Measurements from ENCODE around the gene TMEM187. TPM values are rescaled to one million over a fixed set of nuclear protein-coding genes. Genes with fewer than 3 reads are reported as not detected.

Gene TMEM187
- total and polyA plus RNA-seq, 2 of the 4 experiments (the other 2 are of a cell fraction) = 3.4 to 6.2 TPM

DNA sequence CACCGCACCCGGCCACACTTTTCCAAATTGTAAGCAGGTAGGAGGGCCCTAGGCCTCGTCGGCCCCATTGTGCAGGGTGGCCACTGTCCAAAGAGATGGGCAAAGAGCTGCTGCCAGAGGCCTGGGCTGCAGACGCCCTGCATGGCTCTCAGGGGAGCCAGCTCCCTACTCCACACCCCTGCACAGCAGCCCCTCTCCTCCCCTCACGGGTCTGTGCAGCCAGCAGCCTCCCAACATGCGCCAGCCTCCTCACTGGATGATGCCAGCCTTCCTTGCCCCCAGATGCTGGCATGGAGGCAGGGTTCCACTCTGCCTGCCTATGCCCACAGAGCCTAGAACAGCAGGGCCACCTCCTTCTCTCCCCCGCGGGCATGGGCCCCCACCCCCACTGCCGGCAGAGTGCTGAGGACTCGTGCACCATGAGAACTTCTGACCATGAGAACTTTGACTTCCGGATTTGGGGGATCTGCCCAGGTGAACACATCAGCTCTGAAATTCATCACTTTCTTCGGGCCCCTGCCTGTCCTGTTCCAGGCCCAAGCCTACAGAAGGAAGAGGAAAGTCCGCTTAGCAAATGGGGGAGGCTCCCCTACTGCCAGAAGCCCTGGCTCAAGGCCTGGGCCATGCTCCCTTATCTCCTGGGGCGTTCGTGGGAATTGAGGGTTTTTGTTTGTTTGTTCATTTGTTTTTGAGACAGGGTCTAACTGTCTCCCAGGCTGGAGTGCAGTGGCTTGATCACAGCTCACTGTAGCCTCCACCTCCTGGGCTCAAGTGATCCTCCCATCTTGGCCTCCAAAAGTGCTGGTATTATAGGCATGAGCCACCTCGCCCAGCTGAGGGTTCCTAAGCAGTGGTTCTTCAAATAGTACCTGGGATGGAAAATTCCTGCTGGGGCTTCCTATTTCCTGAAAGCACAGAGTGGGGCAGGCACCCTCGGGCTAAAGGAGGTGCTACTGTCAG, 39.1 kb downstream of the TMEM187 start:
- Histone ChIP-seq H3K36me3 (ENCODE audit: control insufficient read depth, insufficient read depth, low read length) (peaks cover 14% of the 10 kb centered on the region), H2AK9ac (replicated peaks; ENCODE audit: low read depth, low read length, poor library complexity) (no peak overlapping the region), H3K27me3 (ENCODE audit: control insufficient read depth, insufficient read depth, low read length) (no peaks in the 10 kb centered on the region), H3K18ac (ENCODE audit: low read depth, low read length) (no peak overlapping the region), H3K4me1 (ENCODE audit: control insufficient read depth, insufficient read depth, low read length) (no peaks in the 10 kb centered on the region), H3K14ac (replicated peaks; ENCODE audit: low read depth, low read length) (no peak overlapping the region), H3K56ac (ENCODE audit: extremely low read depth, insufficient read depth, low read length) (no peak overlapping the region), H3K9me1 (ENCODE audit: insufficient read depth, low read length) (no peaks in the 10 kb centered on the region), H3K4me2 (ENCODE audit: low read depth, low read length) (no peak overlapping the region), H2BK120ac (ENCODE audit: low read depth, low read length) (no peak overlapping the region), H3K4ac (ENCODE audit: low read depth, low read length) (no peak overlapping the region), H3K27ac (ENCODE audit: insufficient read depth, low read length) (no peak overlapping the region), H4K5ac (ENCODE audit: low read depth, low read length) (no peak overlapping the region), H3K9me3 (ENCODE audit: control insufficient read depth, insufficient read depth, low read length) (no peaks in the 10 kb centered on the region), H4K8ac (ENCODE audit: low read depth in 2 of 2, low read length in 2 of 2) (no peak overlapping the region), H4K20me1 (ENCODE audit: insufficient read depth, low read length) (no peaks in the 10 kb centered on the region), H2BK20ac (ENCODE audit: low read depth, low read length) (no peak overlapping the region), H3K9ac (ENCODE audit: low read depth, low read length) (no peak overlapping the region), H3K4me3 (ENCODE audit: insufficient read depth, low read depth, low read length) (no peak overlapping the region), H2BK5ac (ENCODE audit: low read depth, low read length, poor library complexity, severe bottlenecking) (no peak overlapping the region), H3K79me1 (ENCODE audit: low read depth in 1 of 2, low read length in 2 of 2) (no peaks in the 10 kb centered on the region; a peak in 1 of 4 replicates), H4K91ac (ENCODE audit: insufficient read depth, low read depth, low read length) (no peak overlapping the region), H2AFZ (replicated peaks; ENCODE audit: low read length, poor library complexity) (no peak overlapping the region), H2AK5ac (ENCODE audit: low read depth, low read length) (no peak overlapping the region), H2BK15ac (ENCODE audit: low read depth, low read length) (no peak overlapping the region), H3K23ac (ENCODE audit: low read depth, low read length) (no peak overlapping the region)
- DNase-seq (no peak), ATAC-seq (ENCODE audit: low read depth) (no peak)
- POLR2A ChIA-PET (ENCODE audit: unreplicated experiment) = no interaction called here
- dilution Hi-C loops (cut with HindIII; ENCODE audit: low sequenced_read_pairs, unreplicated experiment) = no loop called here
- intact Hi-C loops (cut with micrococcal nuclease) = no loop called here
- 77% methylated on average over 7 of the region's 18 CpGs; no CpG with 5 or more reads in 1 of the 2 experiments for WGBS, 2 experiments (ENCODE audit: extremely low coverage in 2 of 2, insufficient read length in 1 of 2)
- no TSS peak for BruUV-seq (replicated peaks)
- no peak for TF ChIP-seq BHLHE40 (IDR thresholded peaks at IDR 0.05; ENCODE audit: low read depth, low read length)
- TF ChIP-seq CEBPB (IDR thresholded peaks at IDR 0.05; ENCODE audit: low read depth, low read length) = no peak
- TF ChIP-seq MAZ (IDR thresholded peaks at IDR 0.05; ENCODE audit: borderline replicate concordance, low read depth, low read length) = no peak
- TF ChIP-seq NFE2L2 (IDR thresholded peaks at IDR 0.05; ENCODE audit: low read depth, low read length) = no peak
- CTCF ChIA-PET = no interaction called here
- in situ Hi-C loops (cut with MboI; ENCODE audit: low sequenced_read_pairs) = no loop called here

Data from IMR-90 (cell line).